ENCODE measurements around the gene ZNF354B. TPM values are rescaled to one million over a fixed set of nuclear protein-coding genes. Genes with fewer than 3 reads are reported as not detected.
A peak's percentile ranks its signal among the peaks of the same experiment; 100 is the strongest.
"Not testable (repeated sequence)": the region's sequence is repeated elsewhere in the genome, so short reads cannot be mapped to it uniquely, and the experiment has no call there.

ZNF354B gene
- total RNA-seq, 6 donors from 2014 or later: 11.4 to 27.2 (median 16.3) TPM

DNA sequence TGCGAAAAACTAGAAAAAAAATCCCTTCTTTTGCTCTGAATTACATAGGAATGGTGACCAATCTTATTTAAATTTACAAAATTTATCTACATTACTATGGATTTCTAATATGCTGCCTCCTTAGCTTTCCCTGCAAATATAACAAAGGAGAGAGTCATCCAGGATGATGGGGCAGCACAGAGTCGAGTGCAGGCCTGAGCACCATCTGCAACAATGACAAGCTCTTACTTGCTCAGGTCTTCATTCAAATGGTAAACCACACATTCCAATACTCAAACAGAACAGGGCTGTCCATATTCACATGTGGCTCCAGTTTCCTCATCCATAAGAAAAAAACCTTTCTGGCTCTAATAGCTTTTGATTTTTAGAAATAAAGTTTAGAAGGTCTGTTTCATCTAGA, 33.5 kb upstream of the ZNF354B start:
- no peaks in the 10 kb centered on the region for H3K27me3 ChIP-seq
- 91 to 92% methylated on average over 2 of the region's 2 CpGs for WGBS, 2 donors
- H3K4me1 ChIP-seq: no peaks in the 10 kb centered on the region
- H3K9me3 ChIP-seq: no peaks in the 10 kb centered on the region
- H3K36me3 ChIP-seq: no peaks in the 10 kb centered on the region
- no peak overlapping the region for H3K27ac ChIP-seq
- no peak for TF ChIP-seq POLR2A (IDR thresholded peaks at IDR 0.05)
- TF ChIP-seq EP300 (IDR thresholded peaks at IDR 0.05): no peak
- TF ChIP-seq, protein P1, sequence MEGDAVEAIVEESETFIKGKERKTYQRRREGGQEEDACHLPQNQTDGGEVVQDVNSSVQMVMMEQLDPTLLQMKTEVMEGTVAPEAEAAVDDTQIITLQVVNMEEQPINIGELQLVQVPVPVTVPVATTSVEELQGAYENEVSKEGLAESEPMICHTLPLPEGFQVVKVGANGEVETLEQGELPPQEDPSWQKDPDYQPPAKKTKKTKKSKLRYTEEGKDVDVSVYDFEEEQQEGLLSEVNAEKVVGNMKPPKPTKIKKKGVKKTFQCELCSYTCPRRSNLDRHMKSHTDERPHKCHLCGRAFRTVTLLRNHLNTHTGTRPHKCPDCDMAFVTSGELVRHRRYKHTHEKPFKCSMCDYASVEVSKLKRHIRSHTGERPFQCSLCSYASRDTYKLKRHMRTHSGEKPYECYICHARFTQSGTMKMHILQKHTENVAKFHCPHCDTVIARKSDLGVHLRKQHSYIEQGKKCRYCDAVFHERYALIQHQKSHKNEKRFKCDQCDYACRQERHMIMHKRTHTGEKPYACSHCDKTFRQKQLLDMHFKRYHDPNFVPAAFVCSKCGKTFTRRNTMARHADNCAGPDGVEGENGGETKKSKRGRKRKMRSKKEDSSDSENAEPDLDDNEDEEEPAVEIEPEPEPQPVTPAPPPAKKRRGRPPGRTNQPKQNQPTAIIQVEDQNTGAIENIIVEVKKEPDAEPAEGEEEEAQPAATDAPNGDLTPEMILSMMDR (IDR thresholded peaks at IDR 0.05): no peak
- no peak for TF ChIP-seq POLR2AphosphoS5 (IDR thresholded peaks at IDR 0.05)
- ATAC-seq (ENCODE audit: low FRiP score in 2 of 2) (no peak), DNase-seq (no peak)
- H3K4me3 ChIP-seq: no peak overlapping the region

DNA sequence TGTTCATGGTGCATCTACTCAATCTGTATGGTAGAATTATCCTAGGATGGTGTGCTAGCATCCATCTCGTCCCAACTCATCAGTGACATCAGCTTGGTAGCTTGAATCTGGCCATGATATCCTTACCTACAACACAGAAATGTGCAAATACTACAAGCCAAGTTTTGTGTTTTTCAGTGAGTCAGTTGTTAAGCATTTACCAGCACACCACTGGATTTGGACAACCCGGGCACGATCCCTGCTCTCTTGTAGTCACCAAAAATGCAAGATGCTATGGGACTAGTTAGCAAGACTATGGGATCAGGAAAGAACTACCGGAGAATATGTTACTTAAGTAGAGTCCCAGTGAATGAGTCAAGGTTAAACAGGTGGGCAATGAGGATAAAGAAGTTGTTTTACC, 32.1 kb upstream of the ZNF354B start:
- no peaks in the 10 kb centered on the region for H3K27me3 ChIP-seq
- no peaks in the 10 kb centered on the region for H3K36me3 ChIP-seq
- WGBS, 2 donors: 69 to 93% methylated on average over 4 of the region's 4 CpGs
- DNase-seq: no peak
- no peak for ATAC-seq (ENCODE audit: low FRiP score in 2 of 2)
- TF ChIP-seq POLR2AphosphoS5 (IDR thresholded peaks at IDR 0.05): no peak
- TF ChIP-seq POLR2A (IDR thresholded peaks at IDR 0.05): no peak
- TF ChIP-seq, protein P1 (IDR thresholded peaks at IDR 0.05): no peak
- TF ChIP-seq EP300 (IDR thresholded peaks at IDR 0.05): no peak
- H3K4me3 ChIP-seq: no peak overlapping the region
- no peaks in the 10 kb centered on the region for H3K4me1 ChIP-seq
- no peak overlapping the region for H3K27ac ChIP-seq
- H3K9me3 ChIP-seq: no peaks in the 10 kb centered on the region

DNA sequence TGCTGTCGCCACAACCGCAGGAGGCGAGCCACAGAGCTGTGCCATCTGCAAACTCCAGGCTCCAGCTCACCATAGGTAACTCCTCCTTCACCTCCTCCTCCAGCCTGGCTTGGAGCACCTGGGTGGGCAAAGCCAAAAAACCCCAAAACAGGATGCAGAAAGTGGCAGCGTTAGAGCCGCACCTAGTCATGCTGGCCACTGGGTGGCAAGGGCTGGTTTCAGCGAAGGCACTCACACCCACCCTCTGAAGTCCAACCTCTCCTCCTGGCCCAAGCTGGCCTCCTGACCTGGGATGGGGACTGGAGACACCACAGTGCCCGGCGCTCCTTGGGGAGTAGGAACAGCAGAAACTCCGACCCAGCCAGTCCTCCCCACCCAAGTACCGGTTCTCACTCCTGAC, 28.7 kb upstream of the ZNF354B start:
- H3K36me3 ChIP-seq: no peaks in the 10 kb centered on the region
- ATAC-seq (ENCODE audit: low FRiP score in 2 of 2) (no peak), DNase-seq (no peak)
- H3K9me3 ChIP-seq: no peaks in the 10 kb centered on the region
- 93 to 98% methylated on average over 6 to 10 of the region's 10 CpGs for WGBS, 2 donors
- no peak overlapping the region for H3K4me3 ChIP-seq
- no peak overlapping the region for H3K27ac ChIP-seq
- no peaks in the 10 kb centered on the region for H3K4me1 ChIP-seq
- TF ChIP-seq EP300 (IDR thresholded peaks at IDR 0.05) (no peak), POLR2A (IDR thresholded peaks at IDR 0.05) (no peak), POLR2AphosphoS5 (IDR thresholded peaks at IDR 0.05) (no peak)
- TF ChIP-seq, protein P1 (IDR thresholded peaks at IDR 0.05): no peak
- H3K27me3 ChIP-seq: no peaks in the 10 kb centered on the region

DNA sequence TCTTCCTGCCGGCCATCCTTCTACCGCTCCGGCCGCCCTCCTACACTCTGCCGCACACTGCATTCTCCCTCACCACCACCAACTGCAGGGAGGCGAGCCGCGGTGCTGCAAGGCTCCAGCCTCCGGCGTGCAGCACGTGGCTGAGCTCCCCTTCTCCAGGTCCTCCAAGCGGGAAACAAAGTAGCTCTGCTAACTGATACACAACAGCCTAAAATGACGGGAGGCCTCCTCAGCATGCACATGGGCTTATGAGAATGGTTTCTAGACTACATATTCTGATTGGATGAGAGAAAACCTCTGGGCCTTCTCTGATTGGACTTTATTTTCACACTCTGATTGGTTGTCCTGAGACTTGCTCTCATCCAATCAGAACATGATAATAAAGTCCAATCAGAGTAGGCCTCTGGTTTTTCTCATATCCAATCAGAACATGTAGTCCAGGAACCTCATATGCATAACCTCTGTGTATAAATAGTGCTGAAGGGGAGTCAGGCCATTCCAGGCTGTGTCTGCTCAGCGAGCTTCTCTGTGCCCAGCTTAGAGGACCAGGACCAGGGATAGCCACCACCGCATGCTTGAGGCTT, 27.0 kb upstream of the ZNF354B start:
- no peaks in the 10 kb centered on the region for H3K27me3 ChIP-seq
- no peak overlapping the region for H3K4me3 ChIP-seq
- no peak for TF ChIP-seq POLR2A (IDR thresholded peaks at IDR 0.05)
- ATAC-seq (ENCODE audit: low FRiP score in 2 of 2) (no peak), DNase-seq (peak in 1 of 2 donors; percentile 38)
- no peaks in the 10 kb centered on the region for H3K36me3 ChIP-seq
- no peak overlapping the region for H3K27ac ChIP-seq
- no peaks in the 10 kb centered on the region for H3K4me1 ChIP-seq
- no peaks in the 10 kb centered on the region for H3K9me3 ChIP-seq
- 92 to 94% methylated on average over 15 of the region's 15 CpGs for WGBS, 2 donors

DNA sequence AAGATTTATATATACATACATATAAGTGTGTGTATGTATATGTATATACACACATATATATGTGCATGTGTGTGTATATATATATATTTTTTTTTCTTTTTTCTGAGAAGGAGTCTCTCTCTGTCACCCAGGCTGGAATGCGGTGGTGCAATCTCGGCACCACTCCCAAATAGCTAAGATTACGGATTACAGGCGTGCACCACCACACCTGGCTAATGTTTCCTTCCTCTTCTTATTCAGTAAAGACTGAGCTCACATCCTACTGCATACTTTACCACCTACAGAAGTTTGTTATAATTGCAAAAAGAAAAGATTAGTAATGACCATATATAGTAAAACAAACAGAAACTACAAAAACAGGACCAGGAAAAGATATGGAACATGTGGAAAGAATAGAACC, 23.1 kb upstream of the ZNF354B start:
- Histone ChIP-seq H3K27ac (no peak overlapping the region), H3K27me3 (no peaks in the 10 kb centered on the region), H3K9me3 (no peaks in the 10 kb centered on the region), H3K4me3 (no peak overlapping the region), H3K4me1 (no peaks in the 10 kb centered on the region), H3K36me3 (no peaks in the 10 kb centered on the region)
- ATAC-seq (ENCODE audit: low FRiP score in 2 of 2): no peak
- DNase-seq: no peak
- WGBS, 2 donors: 78 to 82% methylated on average over 4 of the region's 4 CpGs
- TF ChIP-seq, protein P1 (IDR thresholded peaks at IDR 0.05): no peak
- TF ChIP-seq POLR2A (IDR thresholded peaks at IDR 0.05) (no peak), POLR2AphosphoS5 (IDR thresholded peaks at IDR 0.05) (no peak), EP300 (IDR thresholded peaks at IDR 0.05) (no peak)

DNA sequence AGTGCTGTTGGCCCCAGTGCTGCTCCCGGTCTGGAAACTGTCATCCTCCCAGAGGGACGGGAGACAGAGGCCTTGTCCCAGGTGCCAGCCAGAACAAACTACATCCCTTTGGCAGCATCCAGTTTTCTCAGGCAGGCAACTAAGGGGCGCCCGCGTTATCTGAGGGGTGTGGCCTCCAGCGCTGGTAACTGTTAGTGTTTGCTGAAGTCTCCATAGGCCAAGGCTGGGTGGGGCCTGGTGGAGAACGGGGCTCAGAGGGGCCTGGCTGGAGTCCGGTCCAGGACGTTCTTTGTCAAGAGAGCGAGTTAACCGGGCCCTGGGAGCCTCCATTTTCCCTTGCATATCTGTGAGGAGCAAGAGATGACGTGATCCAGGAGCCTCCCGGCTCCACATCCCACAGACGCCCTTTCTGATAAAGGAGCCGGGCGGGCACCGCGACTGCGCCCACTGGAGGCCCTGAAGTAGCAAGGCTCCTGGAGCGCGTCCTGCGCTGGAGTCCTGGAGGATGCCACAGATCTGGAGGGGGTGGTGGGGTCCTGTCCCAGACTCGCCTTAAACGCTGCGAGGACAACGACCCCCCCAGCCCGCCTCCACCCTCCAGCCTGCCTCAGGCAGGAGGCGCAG, 20.9 kb upstream of the ZNF354B start:
- peak in 1 of 2 donors; percentile 44 for DNase-seq
- H3K9me3 ChIP-seq, H3K27ac ChIP-seq, H3K36me3 ChIP-seq, H3K4me3 ChIP-seq, H3K27me3 ChIP-seq, H3K4me1 ChIP-seq: not testable (repeated sequence)
- 40 to 87% methylated on average over 2 to 28 of the region's 28 CpGs for WGBS, 2 donors
- ATAC-seq (ENCODE audit: low FRiP score in 2 of 2): peak in 1 of 2 donors; percentile 10
